Sciatic nerve (tissue), 2 donors: ENCODE data around the gene CPLX3. TPM values are rescaled to one million over a fixed set of nuclear protein-coding genes. Genes with fewer than 3 reads are reported as not detected.
A peak's percentile ranks its signal among the peaks of the same experiment; 100 is the strongest.

Experiments
- ATAC-seq: fragments of 200-7000 bp; cut with Tn5 transposase; one replicate; pipeline ENCODE4 v1.9.1; 2020; ENCODE audit warnings: mild to moderate bottlenecking, moderate library complexity
- DNase-seq: peaks from one replicate; pipeline ENCODE4 v3.0.0-alpha.2; 2020; ENCODE audit warnings: low spot score
- intact Hi-C: fragments of 100-400 bp; cut with DNase I; formaldehyde crosslinking; loops from one replicate; pipeline ENCODE4 v1.14.2; 2022
- total RNA-seq: library from RNA; stranded (reverse); fragmentation: NEBNext Ultra II Directional; extraction: Animal tissue kit (Norgen Biotek cat#: 25700); gene quantifications from one replicate; pipeline ENCODE4 v1.2.1, GENCODE V29; 2021
- donor health status: DM: no; HTN: no; CAD: no.
- donor health status: DM: no; HTN: no; CAD: no.

Gene CPLX3
- total RNA-seq, 1 donor from 2014 or later: not detected

GRCh38 chr15:74821091-74821789 lies 5.2 kb upstream of the CPLX3 start:
- no peak for DNase-seq
- ATAC-seq: no peak
- intact Hi-C loops: loop anchor here (5.0 kb wide), 1 partner anchor 1381 kb away; no protein-coding TSS in a partner anchor

- intact Hi-C loops: loop anchor here (5.0 kb wide), 1 partner anchor 1381 kb away; no protein-coding TSS in a partner anchor
- DNase-seq: no peak
- no peak for ATAC-seq
Observed at GRCh38 chr15:74821790-74822158, 4.7 kb upstream of the CPLX3 start.

- no peak for ATAC-seq
- no peak for DNase-seq
- intact Hi-C loops: loop anchor here (5.0 kb wide), 1 partner anchor 1380 kb away; no protein-coding TSS in a partner anchor
Observed at GRCh38 chr15:74822233-74822632, 4.2 kb upstream of the CPLX3 start.

GRCh38 chr15:74823324-74823723 lies 3.1 kb upstream of the CPLX3 start:
- DNase-seq (no peak), ATAC-seq (no peak)
- intact Hi-C loops: loop anchor here (5.0 kb wide), 1 partner anchor 1379 kb away; no protein-coding TSS in a partner anchor

GRCh38 chr15:74824976-74825375 lies 1.5 kb upstream of the CPLX3 start:
- DNase-seq: no peak
- no peak for ATAC-seq
- intact Hi-C loops: loop anchor here (5.0 kb wide), 1 partner anchor 1377 kb away; no protein-coding TSS in a partner anchor

- no peak for ATAC-seq
- intact Hi-C loops: no loop called here
- no peak for DNase-seq
Observed at GRCh38 chr15:74825866-74826265, 561 bp upstream of the CPLX3 start.

- intact Hi-C loops: no loop called here
- no peak for ATAC-seq
- no peak for DNase-seq
Observed at GRCh38 chr15:74826921-74827320, 494 bp downstream of the CPLX3 start.

- intact Hi-C loops: no loop called here
- DNase-seq (no peak), ATAC-seq (no peak)
Observed at GRCh38 chr15:74827614-74828013, 1.2 kb downstream of the CPLX3 start.

- DNase-seq: no peak
- ATAC-seq: no peak
- intact Hi-C loops: no loop called here
Observed at GRCh38 chr15:74828835-74829234, 2.4 kb downstream of the CPLX3 start.

GRCh38 chr15:74829486-74829885 lies 3.1 kb downstream of the CPLX3 start:
- ATAC-seq (no peak), DNase-seq (no peak)
- intact Hi-C loops: no loop called here

- intact Hi-C loops: loop anchor here (10.0 kb wide), 1 partner anchor 65 kb away; the partner anchor contains the start of gene MPI
- no peak for ATAC-seq
- no peak for DNase-seq
Observed at GRCh38 chr15:74829991-74830390, 3.6 kb downstream of the CPLX3 start.

- DNase-seq (no peak), ATAC-seq (no peak)
- intact Hi-C loops: loop anchor here (10.0 kb wide), 1 partner anchor 64 kb away; the partner anchor contains the start of gene MPI
Observed at GRCh38 chr15:74830868-74831267, 4.4 kb downstream of the CPLX3 start.

- ATAC-seq (no peak), DNase-seq (no peak)
- intact Hi-C loops: loop anchor here (10.0 kb wide), 1 partner anchor 63 kb away; the partner anchor contains the start of gene MPI
Observed at GRCh38 chr15:74831813-74832495, 5.5 kb downstream of the CPLX3 start.

GRCh38 chr15:74832826-74833225 lies 6.4 kb downstream of the CPLX3 start:
- ATAC-seq (no peak), DNase-seq (no peak)
- intact Hi-C loops: loop anchor here (10.0 kb wide), 1 partner anchor 62 kb away; the partner anchor contains the start of gene MPI

GRCh38 chr15:74833376-74834107 lies 7.1 kb downstream of the CPLX3 start:
- intact Hi-C loops: loop anchor here (10.0 kb wide), 1 partner anchor 61 kb away; the partner anchor contains the start of gene MPI
- no peak for DNase-seq
- ATAC-seq: no peak

GRCh38 chr15:74835312-74835823 lies 8.9 kb downstream of the CPLX3 start:
- DNase-seq (no peak), ATAC-seq (peak; percentile 53)
- intact Hi-C loops: loop anchor here (10.0 kb wide), 1 partner anchor 59 kb away; the partner anchor contains the start of gene MPI

- DNase-seq (no peak), ATAC-seq (no peak)
- intact Hi-C loops: loop anchor here (10.0 kb wide), 1 partner anchor 58 kb away; the partner anchor contains the start of gene MPI
Observed at GRCh38 chr15:74836846-74837245, 10.4 kb downstream of the CPLX3 start.

GRCh38 chr15:74837482-74838136 lies 11.2 kb downstream of the CPLX3 start:
- DNase-seq (no peak), ATAC-seq (no peak)

More at GRCh38 chr15:74837482-74838136, 11.2 kb downstream of the CPLX3 start:
- intact Hi-C loops: loop anchor here (10.0 kb wide), 1 partner anchor 57 kb away; the partner anchor contains the start of gene MPI
